Measurements from ENCODE around the gene USP31. TPM values are rescaled to one million over a fixed set of nuclear protein-coding genes. Genes with fewer than 3 reads are reported as not detected.

Gene USP31
- 10 to 100 TPM; 16.2 to 67.3 TPM for total RNA-seq

- no peaks in the 10 kb centered on the region for H3K36me3 ChIP-seq
- H3K27me3 ChIP-seq (replicated peaks; ENCODE audit: insufficient read depth) = no peaks in the 10 kb centered on the region
- peaks cover 8% of the 10 kb centered on the region for H3K4me1 ChIP-seq (replicated peaks)
- peak within 1 kb of the TSS; percentile 61 to 66 for H3K4me3 ChIP-seq
- peak; percentile 97 for DNase-seq (ENCODE audit: low spot score)
- under 1% methylated on average over 56 of the region's 75 CpGs for WGBS
- H3K27ac ChIP-seq = peak within 1 kb of the TSS; percentile 86
- no peaks in the 10 kb centered on the region for H3K9me3 ChIP-seq
- intact Hi-C loops (cut with DNase I) = loop anchor here (5.0 kb wide), 1 partner anchor 77 kb away; no protein-coding TSS in a partner anchor
- TF ChIP-seq POLR2AphosphoS5 (IDR thresholded peaks at IDR 0.05) (peak; percentile 86), POLR2A (IDR thresholded peaks at IDR 0.05) (no peak), CTCF (IDR thresholded peaks at IDR 0.05) (peak in 1 of 4 experiments; percentile 24)
Observed at GRCh38 chr16:23149267-23149992, at the start of gene USP31. Gene USP31, minus strand, starts transcription at chr16:23149452. Its CDS starts 182 bp downstream, at chr16:23149270.

GRCh38 chr16:23196539-23196938 is 47.3 kb upstream of the USP31 start:
- TF ChIP-seq POLR2A (IDR thresholded peaks at IDR 0.05) = no peak
- TF ChIP-seq CTCF (IDR thresholded peaks at IDR 0.05) = no peak
- no peak for TF ChIP-seq POLR2AphosphoS5 (IDR thresholded peaks at IDR 0.05)
- Histone ChIP-seq H3K4me1 (replicated peaks) (no peaks in the 10 kb centered on the region), H3K27ac (no peak overlapping the region), H3K36me3 (no peaks in the 10 kb centered on the region), H3K9me3 (no peaks in the 10 kb centered on the region), H3K4me3 (no peak overlapping the region), H3K27me3 (replicated peaks; ENCODE audit: insufficient read depth) (no peaks in the 10 kb centered on the region)
- 59% methylated on average over 5 of the region's 5 CpGs for WGBS
- intact Hi-C loops (cut with DNase I) = no loop called here
- DNase-seq (ENCODE audit: low spot score) = no peak

GRCh38 chr16:23195366-23195978 is 46.2 kb upstream of the USP31 start:
- intact Hi-C loops (cut with DNase I) = no loop called here
- no peaks in the 10 kb centered on the region for H3K36me3 ChIP-seq
- H3K4me1 ChIP-seq (replicated peaks) = no peaks in the 10 kb centered on the region
- H3K27me3 ChIP-seq (replicated peaks; ENCODE audit: insufficient read depth) = no peaks in the 10 kb centered on the region
- H3K4me3 ChIP-seq = no peak overlapping the region
- 61% methylated on average over 3 of the region's 3 CpGs for WGBS
- TF ChIP-seq CTCF (IDR thresholded peaks at IDR 0.05) (no peak), POLR2A (IDR thresholded peaks at IDR 0.05) (no peak), POLR2AphosphoS5 (IDR thresholded peaks at IDR 0.05) (no peak)
- no peak for DNase-seq (ENCODE audit: low spot score)
- H3K9me3 ChIP-seq = no peaks in the 10 kb centered on the region
- H3K27ac ChIP-seq = no peak overlapping the region

GRCh38 chr16:23194497-23195221 is 45.4 kb upstream of the USP31 start:
- H3K4me1 ChIP-seq (replicated peaks) = no peaks in the 10 kb centered on the region
- H3K4me3 ChIP-seq = no peak overlapping the region
- H3K27me3 ChIP-seq (replicated peaks; ENCODE audit: insufficient read depth) = no peaks in the 10 kb centered on the region
- TF ChIP-seq CTCF (IDR thresholded peaks at IDR 0.05) (no peak), POLR2A (IDR thresholded peaks at IDR 0.05) (no peak), POLR2AphosphoS5 (IDR thresholded peaks at IDR 0.05) (no peak)
- DNase-seq (ENCODE audit: low spot score) = no peak
- 77% methylated on average over 9 of the region's 9 CpGs for WGBS
- H3K36me3 ChIP-seq = no peaks in the 10 kb centered on the region
- H3K27ac ChIP-seq = no peak overlapping the region
- intact Hi-C loops (cut with DNase I) = no loop called here
- no peaks in the 10 kb centered on the region for H3K9me3 ChIP-seq

Data from prostate gland (tissue), 2 donors.